Measurements from ENCODE around the gene HSPA1A.

The HSPA1A gene

GRCh38 chr6:31777667-31778050, 37.7 kb upstream of the HSPA1A start:
- TF ChIP-seq SIN3A (IDR thresholded peaks at IDR 0.05; ENCODE audit: borderline replicate concordance, insufficient read depth, low read length) (no peak), FOXP2 (optimal IDR thresholded peaks at IDR 0.05; ENCODE audit: borderline replicate concordance, extremely low read depth, extremely low read length, insufficient read depth) (no peak), POLR2AphosphoS5 (IDR thresholded peaks at IDR 0.05; ENCODE audit: low read depth, low read length) (no peak; the same call in 1 of the 2 replicates), TAF1 (IDR thresholded peaks at IDR 0.05; ENCODE audit: borderline replicate concordance, insufficient read depth, low read length) (no peak)
- TF ChIP-seq, protein P1, sequence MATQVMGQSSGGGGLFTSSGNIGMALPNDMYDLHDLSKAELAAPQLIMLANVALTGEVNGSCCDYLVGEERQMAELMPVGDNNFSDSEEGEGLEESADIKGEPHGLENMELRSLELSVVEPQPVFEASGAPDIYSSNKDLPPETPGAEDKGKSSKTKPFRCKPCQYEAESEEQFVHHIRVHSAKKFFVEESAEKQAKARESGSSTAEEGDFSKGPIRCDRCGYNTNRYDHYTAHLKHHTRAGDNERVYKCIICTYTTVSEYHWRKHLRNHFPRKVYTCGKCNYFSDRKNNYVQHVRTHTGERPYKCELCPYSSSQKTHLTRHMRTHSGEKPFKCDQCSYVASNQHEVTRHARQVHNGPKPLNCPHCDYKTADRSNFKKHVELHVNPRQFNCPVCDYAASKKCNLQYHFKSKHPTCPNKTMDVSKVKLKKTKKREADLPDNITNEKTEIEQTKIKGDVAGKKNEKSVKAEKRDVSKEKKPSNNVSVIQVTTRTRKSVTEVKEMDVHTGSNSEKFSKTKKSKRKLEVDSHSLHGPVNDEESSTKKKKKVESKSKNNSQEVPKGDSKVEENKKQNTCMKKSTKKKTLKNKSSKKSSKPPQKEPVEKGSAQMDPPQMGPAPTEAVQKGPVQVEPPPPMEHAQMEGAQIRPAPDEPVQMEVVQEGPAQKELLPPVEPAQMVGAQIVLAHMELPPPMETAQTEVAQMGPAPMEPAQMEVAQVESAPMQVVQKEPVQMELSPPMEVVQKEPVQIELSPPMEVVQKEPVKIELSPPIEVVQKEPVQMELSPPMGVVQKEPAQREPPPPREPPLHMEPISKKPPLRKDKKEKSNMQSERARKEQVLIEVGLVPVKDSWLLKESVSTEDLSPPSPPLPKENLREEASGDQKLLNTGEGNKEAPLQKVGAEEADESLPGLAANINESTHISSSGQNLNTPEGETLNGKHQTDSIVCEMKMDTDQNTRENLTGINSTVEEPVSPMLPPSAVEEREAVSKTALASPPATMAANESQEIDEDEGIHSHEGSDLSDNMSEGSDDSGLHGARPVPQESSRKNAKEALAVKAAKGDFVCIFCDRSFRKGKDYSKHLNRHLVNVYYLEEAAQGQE (IDR thresholded peaks at IDR 0.05; ENCODE audit: insufficient read depth in 1 of 2, low read depth in 2 of 2, low read length in 2 of 2), result no peak

DNA sequence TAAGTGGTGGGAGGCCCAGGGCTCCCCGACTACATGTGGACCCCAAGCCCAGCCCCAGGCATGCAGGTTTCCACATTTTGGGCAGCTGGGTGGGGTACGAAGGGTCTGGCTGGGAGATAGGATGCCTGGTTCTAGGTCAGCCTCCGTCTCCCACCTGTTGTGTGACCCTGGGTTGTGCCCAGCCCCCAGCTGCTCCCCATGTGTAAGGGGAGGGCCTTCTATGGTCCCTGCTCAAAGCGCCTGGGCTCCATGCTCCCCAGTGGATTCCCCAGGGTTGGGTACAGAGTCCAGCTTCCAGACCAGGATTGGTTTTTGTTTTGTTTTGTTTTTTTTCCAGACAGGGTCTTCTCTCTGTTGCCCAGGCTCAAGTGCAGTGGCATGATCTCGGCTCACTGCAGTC, 37.1 kb upstream of the HSPA1A start:
- TF ChIP-seq FOXP2 (optimal IDR thresholded peaks at IDR 0.05; ENCODE audit: borderline replicate concordance, extremely low read depth, extremely low read length, insufficient read depth), result no peak
- no peak for TF ChIP-seq POLR2AphosphoS5 (IDR thresholded peaks at IDR 0.05; ENCODE audit: low read depth, low read length)
- TF ChIP-seq TAF1 (IDR thresholded peaks at IDR 0.05; ENCODE audit: borderline replicate concordance, insufficient read depth, low read length), result no peak

DNA sequence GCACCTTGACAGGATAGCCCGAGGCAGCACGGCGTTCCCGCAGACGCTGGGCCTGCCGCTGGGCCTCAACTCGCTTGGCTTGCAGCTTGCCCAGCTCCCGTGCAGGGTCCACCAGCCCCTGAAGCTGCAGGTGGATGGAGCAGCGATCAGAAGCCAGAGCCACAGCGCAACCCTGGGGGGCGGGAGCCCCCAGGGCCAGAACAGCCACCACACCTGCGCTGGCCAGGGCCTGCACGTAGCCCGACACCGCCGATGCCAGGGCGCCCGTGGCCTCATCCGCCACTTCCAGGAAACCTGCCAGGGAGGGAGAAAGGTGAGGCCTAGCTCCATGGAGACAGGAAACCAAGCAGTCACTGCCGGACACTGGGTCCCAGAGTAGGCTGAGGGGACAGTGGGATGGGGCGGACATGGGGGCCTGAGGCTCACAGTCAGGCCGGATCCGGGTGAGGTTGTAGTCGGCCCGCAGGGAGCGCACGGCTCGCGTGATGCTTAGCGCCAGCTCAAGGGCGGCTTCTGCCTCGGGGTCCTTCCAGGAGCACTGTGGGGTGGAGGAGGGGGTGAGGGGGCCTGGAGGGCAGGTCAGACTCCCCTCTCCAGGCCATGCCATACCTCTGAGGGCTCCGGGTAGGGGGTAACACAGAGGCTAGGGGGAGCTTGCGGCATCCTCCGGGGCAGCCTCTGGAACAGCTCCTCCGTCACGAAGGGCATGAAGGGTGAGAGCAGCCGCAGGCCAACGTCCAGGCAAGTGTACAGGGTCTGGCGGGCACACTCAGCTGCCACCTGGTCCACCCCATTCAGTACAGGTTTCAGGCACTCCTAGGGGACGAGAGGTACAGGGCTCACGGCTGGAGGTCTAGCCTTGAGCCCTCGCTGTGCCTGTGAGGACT, 36.1 kb upstream of the HSPA1A start:
- TF ChIP-seq POLR2AphosphoS5 (IDR thresholded peaks at IDR 0.05; ENCODE audit: low read depth, low read length), result no peak
- no peak for TF ChIP-seq TAF1 (IDR thresholded peaks at IDR 0.05; ENCODE audit: borderline replicate concordance, insufficient read depth, low read length)
- TF ChIP-seq SIN3A (IDR thresholded peaks at IDR 0.05; ENCODE audit: borderline replicate concordance, insufficient read depth, low read length), result no peak
- TF ChIP-seq FOXP2 (optimal IDR thresholded peaks at IDR 0.05; ENCODE audit: borderline replicate concordance, extremely low read depth, extremely low read length, insufficient read depth), result no peak

GRCh38 chr6:31779908-31780307, 35.4 kb upstream of the HSPA1A start:
- TF ChIP-seq SIN3A (IDR thresholded peaks at IDR 0.05; ENCODE audit: borderline replicate concordance, insufficient read depth, low read length), result no peak
- TF ChIP-seq, protein P1 (IDR thresholded peaks at IDR 0.05; ENCODE audit: insufficient read depth in 1 of 2, low read depth in 2 of 2, low read length in 2 of 2), result no peak
- no peak for TF ChIP-seq FOXP2 (optimal IDR thresholded peaks at IDR 0.05; ENCODE audit: borderline replicate concordance, extremely low read depth, extremely low read length, insufficient read depth)
- TF ChIP-seq POLR2AphosphoS5 (IDR thresholded peaks at IDR 0.05; ENCODE audit: low read depth, low read length), result no peak
- TF ChIP-seq TAF1 (IDR thresholded peaks at IDR 0.05; ENCODE audit: borderline replicate concordance, insufficient read depth, low read length), result no peak

- no peak for TF ChIP-seq FOXP2 (optimal IDR thresholded peaks at IDR 0.05; ENCODE audit: borderline replicate concordance, extremely low read depth, extremely low read length, insufficient read depth)
- TF ChIP-seq TAF1 (IDR thresholded peaks at IDR 0.05; ENCODE audit: borderline replicate concordance, insufficient read depth, low read length), result no peak
- TF ChIP-seq, protein P1 (IDR thresholded peaks at IDR 0.05; ENCODE audit: insufficient read depth in 1 of 2, low read depth in 2 of 2, low read length in 2 of 2), result no peak
- no peak for TF ChIP-seq POLR2AphosphoS5 (IDR thresholded peaks at IDR 0.05; ENCODE audit: low read depth, low read length)
- TF ChIP-seq SIN3A (IDR thresholded peaks at IDR 0.05; ENCODE audit: borderline replicate concordance, insufficient read depth, low read length), result no peak
Measured at GRCh38 chr6:31780507-31781243, 34.7 kb upstream of the HSPA1A start.

Measured in PFSK-1 (cell line).